WTC11 (cell line): ENCODE results near the gene PSMD1. TPM values are rescaled to one million over a fixed set of nuclear protein-coding genes. Genes with fewer than 3 reads are reported as not detected.
"Not testable (repeated sequence)": the region's sequence is repeated elsewhere in the genome, so short reads cannot be mapped to it uniquely, and the experiment has no call there.

ENCODE experiments used
- ATAC-seq: fragments of 200-7000 bp; cut with Tn5 transposase; 2 replicates; pipeline ENCODE4 v1.10.0; 2021; ENCODE audit warnings: mild to moderate bottlenecking, moderate library complexity
- CTCF ChIA-PET: fragments of 300-600 bp; sonication (Branson Sonifier 250); formaldehyde crosslinking; loops from one replicate; lab custom pipeline; 2021; ENCODE audit warnings: antibody characterized with exemption; lab: Charles Lee
- POLR2A ChIA-PET: fragments of 350-600 bp; sonication (Branson Sonifier 250); formaldehyde crosslinking; loops from one replicate; lab custom pipeline; 2021; ENCODE audit warnings: antibody characterized with exemption; lab: Charles Lee
- DNase-seq: peaks from one replicate; pipeline ENCODE4 v3.0.0; 2021; ENCODE audit warnings: low spot score
- H3K27ac Mint-ChIP-seq: 2 replicates; pipeline ENCODE4 v1.8.0; 2021; ENCODE audit warnings: mixed read lengths
- H3K27me3 Mint-ChIP-seq: 2 replicates; pipeline ENCODE4 v1.8.0; 2021; ENCODE audit warnings: low read depth, mild to moderate bottlenecking, moderate library complexity, mixed read lengths
- H3K36me3 Mint-ChIP-seq: 2 replicates; pipeline ENCODE4 v1.8.0; 2021; ENCODE audit warnings: mixed read lengths
- H3K4me1 Mint-ChIP-seq: 2 replicates; pipeline ENCODE4 v1.8.0; 2022; ENCODE audit warnings: mixed read lengths
- H3K4me3 Mint-ChIP-seq: 2 replicates; pipeline ENCODE4 v1.8.0; 2021; ENCODE audit warnings: mild to moderate bottlenecking, moderate library complexity, mixed read lengths
- H3K9me3 Mint-ChIP-seq: 2 replicates; pipeline ENCODE4 v1.8.0; 2021; ENCODE audit warnings: mixed read lengths
- ATF1 ChIP-seq: sonication (generic); formaldehyde crosslinking; IDR thresholded peaks from 2 replicates; pipeline ENCODE4 v1.8.1; 2023; ENCODE audit warnings: mild to moderate bottlenecking, moderate library complexity, missing genetic modification reagents
- ATF6 ChIP-seq: sonication (generic); formaldehyde crosslinking; IDR thresholded peaks from 2 replicates; pipeline ENCODE4 v1.8.1; 2023; ENCODE audit warnings: mild to moderate bottlenecking, missing genetic modification reagents
- EMX1 ChIP-seq: fragments of 250-450 bp; sonication (Bioruptor Pico); IDR thresholded peaks from 2 replicates; pipeline ENCODE4 v1.8.0; 2021; ENCODE audit warnings: mild to moderate bottlenecking
- GTF2I ChIP-seq: fragments of 250-450 bp; sonication (Bioruptor Pico); conservative IDR thresholded peaks from 2 replicates; pipeline ENCODE4 v1.4.0; 2021; ENCODE audit warnings: mild to moderate bottlenecking
- JAZF1 ChIP-seq: fragments of 250-450 bp; sonication (Bioruptor Pico); IDR thresholded peaks from 2 replicates; pipeline ENCODE4 v1.9.0; 2021; ENCODE audit warnings: moderate library complexity, mild to moderate bottlenecking, inconsistent platforms
- KAT7 ChIP-seq: sonication (generic); formaldehyde crosslinking; IDR thresholded peaks from 2 replicates; pipeline ENCODE4 v1.8.1; 2023; ENCODE audit warnings: missing genetic modification reagents, mild to moderate bottlenecking, borderline replicate concordance
- NFE2L1 ChIP-seq: sonication (generic); formaldehyde crosslinking; IDR thresholded peaks from 2 replicates; pipeline ENCODE4 v1.8.1; 2023; ENCODE audit warnings: missing genetic modification reagents
- NR1H2 ChIP-seq: sonication (generic); formaldehyde crosslinking; IDR thresholded peaks from 2 replicates; pipeline ENCODE4 v1.9.0; 2021; ENCODE audit warnings: mild to moderate bottlenecking, moderate library complexity, missing genetic modification reagents
- PRRX2 ChIP-seq: fragments of 250-450 bp; sonication (Bioruptor Pico); IDR thresholded peaks from 2 replicates; pipeline ENCODE4 v1.8.0; 2021; ENCODE audit warnings: mild to moderate bottlenecking
- RORB ChIP-seq: fragments of 250-450 bp; sonication (Bioruptor Pico); IDR thresholded peaks from 2 replicates; pipeline ENCODE4 v1.9.0; 2021; ENCODE audit warnings: mild to moderate bottlenecking
- SOX15 ChIP-seq: fragments of 250-450 bp; sonication (Bioruptor Pico); IDR thresholded peaks from 2 replicates; pipeline ENCODE4 v1.9.0; 2021; ENCODE audit warnings: mild to moderate bottlenecking
- SP1 ChIP-seq: sonication (generic); formaldehyde crosslinking; conservative IDR thresholded peaks from 2 replicates; pipeline ENCODE4 v1.8.1; 2022; ENCODE audit warnings: missing genetic modification reagents
- TCF7 ChIP-seq: sonication (generic); formaldehyde crosslinking; IDR thresholded peaks from 2 replicates; pipeline ENCODE4 v1.8.0; 2022; ENCODE audit warnings: mild to moderate bottlenecking, low read depth, missing genetic modification reagents, moderate library complexity
- USF2 ChIP-seq: sonication (generic); formaldehyde crosslinking; IDR thresholded peaks from 2 replicates; pipeline ENCODE4 v1.8.1; 2023; ENCODE audit warnings: mild to moderate bottlenecking, missing genetic modification reagents, moderate library complexity
- ZNF232 ChIP-seq: sonication (generic); formaldehyde crosslinking; IDR thresholded peaks from 2 replicates; pipeline ENCODE4 v1.8.0; 2022; ENCODE audit warnings: mild to moderate bottlenecking, missing genetic modification reagents
- ZNF317 ChIP-seq: sonication (generic); formaldehyde crosslinking; IDR thresholded peaks from 2 replicates; pipeline ENCODE4 v1.8.1; 2023; ENCODE audit warnings: low read depth, mild to moderate bottlenecking, moderate library complexity, missing genetic modification reagents, borderline replicate concordance
- total RNA-seq: library from RNA; stranded (reverse); gene quantifications from 3 replicates; pipeline ENCODE4 v1.2.3, GENCODE V29; 2021
- TF ChIP-seq, protein P1 (sequence below): sonication (generic); formaldehyde crosslinking; conservative IDR thresholded peaks from 2 replicates; pipeline ENCODE4 v1.8.1; 2022; ENCODE audit warnings: mild to moderate bottlenecking, missing genetic modification reagents
- TF ChIP-seq, protein P2 (sequence below): sonication (generic); formaldehyde crosslinking; IDR thresholded peaks from 2 replicates; pipeline ENCODE4 v1.8.1; 2023; ENCODE audit warnings: mild to moderate bottlenecking, missing genetic modification reagents
- TF ChIP-seq, protein P3 (sequence below): sonication (generic); formaldehyde crosslinking; IDR thresholded peaks from 2 replicates; pipeline ENCODE4 v1.8.0; 2022; ENCODE audit warnings: missing genetic modification reagents
- TF ChIP-seq, protein P4 (sequence below): fragments of 200-600 bp; IDR thresholded peaks from 2 replicates; pipeline ENCODE4 v1.8.0; 2022; ENCODE audit warnings: antibody characterized with exemption
- TF ChIP-seq, protein P5 (sequence below): sonication (generic); formaldehyde crosslinking; IDR thresholded peaks from 2 replicates; pipeline ENCODE4 v1.8.1; 2023; ENCODE audit warnings: mild to moderate bottlenecking, missing genetic modification reagents, moderate library complexity

The PSMD1 gene
- total RNA-seq, 1 experiment from 2014 or later: 163 TPM

DNA sequence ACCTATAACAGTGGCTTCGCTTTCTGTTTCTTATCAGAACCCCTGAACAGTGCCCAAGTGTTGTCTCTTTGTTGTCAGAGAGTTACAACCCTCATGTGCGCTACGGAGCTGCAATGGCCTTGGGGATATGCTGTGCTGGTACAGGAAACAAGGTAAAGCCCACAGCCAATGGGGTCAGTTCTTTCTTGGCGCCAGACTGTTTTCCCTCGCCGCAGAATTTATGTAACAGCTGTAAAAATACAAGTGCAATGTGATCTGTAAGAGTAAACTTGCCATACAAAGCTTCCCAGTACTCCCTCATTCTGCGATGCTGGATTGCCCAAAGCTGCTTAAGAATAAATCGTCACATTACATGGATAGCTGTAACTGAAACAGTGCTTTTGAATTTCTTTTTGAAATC lies 82.0 kb downstream of the PSMD1 start (continued):
- TF ChIP-seq ZNF317 (CRISPR knock-in tag): no peak
- TF ChIP-seq RORB (CRISPR knock-in tag): no peak
- TF ChIP-seq, protein P1, sequence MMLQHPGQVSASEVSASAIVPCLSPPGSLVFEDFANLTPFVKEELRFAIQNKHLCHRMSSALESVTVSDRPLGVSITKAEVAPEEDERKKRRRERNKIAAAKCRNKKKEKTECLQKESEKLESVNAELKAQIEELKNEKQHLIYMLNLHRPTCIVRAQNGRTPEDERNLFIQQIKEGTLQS (CRISPR knock-in tag): no peak
- TF ChIP-seq, protein P2, sequence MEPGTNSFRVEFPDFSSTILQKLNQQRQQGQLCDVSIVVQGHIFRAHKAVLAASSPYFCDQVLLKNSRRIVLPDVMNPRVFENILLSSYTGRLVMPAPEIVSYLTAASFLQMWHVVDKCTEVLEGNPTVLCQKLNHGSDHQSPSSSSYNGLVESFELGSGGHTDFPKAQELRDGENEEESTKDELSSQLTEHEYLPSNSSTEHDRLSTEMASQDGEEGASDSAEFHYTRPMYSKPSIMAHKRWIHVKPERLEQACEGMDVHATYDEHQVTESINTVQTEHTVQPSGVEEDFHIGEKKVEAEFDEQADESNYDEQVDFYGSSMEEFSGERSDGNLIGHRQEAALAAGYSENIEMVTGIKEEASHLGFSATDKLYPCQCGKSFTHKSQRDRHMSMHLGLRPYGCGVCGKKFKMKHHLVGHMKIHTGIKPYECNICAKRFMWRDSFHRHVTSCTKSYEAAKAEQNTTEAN (CRISPR knock-in tag): no peak
- TF ChIP-seq SP1 (CRISPR knock-in tag): no peak
- no peak for TF ChIP-seq TCF7 (CRISPR knock-in tag)
- no peak for TF ChIP-seq JAZF1 (CRISPR knock-in tag)
- TF ChIP-seq, protein P3, sequence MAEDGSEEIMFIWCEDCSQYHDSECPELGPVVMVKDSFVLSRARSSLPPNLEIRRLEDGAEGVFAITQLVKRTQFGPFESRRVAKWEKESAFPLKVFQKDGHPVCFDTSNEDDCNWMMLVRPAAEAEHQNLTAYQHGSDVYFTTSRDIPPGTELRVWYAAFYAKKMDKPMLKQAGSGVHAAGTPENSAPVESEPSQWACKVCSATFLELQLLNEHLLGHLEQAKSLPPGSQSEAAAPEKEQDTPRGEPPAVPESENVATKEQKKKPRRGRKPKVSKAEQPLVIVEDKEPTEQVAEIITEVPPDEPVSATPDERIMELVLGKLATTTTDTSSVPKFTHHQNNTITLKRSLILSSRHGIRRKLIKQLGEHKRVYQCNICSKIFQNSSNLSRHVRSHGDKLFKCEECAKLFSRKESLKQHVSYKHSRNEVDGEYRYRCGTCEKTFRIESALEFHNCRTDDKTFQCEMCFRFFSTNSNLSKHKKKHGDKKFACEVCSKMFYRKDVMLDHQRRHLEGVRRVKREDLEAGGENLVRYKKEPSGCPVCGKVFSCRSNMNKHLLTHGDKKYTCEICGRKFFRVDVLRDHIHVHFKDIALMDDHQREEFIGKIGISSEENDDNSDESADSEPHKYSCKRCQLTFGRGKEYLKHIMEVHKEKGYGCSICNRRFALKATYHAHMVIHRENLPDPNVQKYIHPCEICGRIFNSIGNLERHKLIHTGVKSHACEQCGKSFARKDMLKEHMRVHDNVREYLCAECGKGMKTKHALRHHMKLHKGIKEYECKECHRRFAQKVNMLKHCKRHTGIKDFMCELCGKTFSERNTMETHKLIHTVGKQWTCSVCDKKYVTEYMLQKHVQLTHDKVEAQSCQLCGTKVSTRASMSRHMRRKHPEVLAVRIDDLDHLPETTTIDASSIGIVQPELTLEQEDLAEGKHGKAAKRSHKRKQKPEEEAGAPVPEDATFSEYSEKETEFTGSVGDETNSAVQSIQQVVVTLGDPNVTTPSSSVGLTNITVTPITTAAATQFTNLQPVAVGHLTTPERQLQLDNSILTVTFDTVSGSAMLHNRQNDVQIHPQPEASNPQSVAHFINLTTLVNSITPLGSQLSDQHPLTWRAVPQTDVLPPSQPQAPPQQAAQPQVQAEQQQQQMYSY (CRISPR knock-in tag): no peak

DNA sequence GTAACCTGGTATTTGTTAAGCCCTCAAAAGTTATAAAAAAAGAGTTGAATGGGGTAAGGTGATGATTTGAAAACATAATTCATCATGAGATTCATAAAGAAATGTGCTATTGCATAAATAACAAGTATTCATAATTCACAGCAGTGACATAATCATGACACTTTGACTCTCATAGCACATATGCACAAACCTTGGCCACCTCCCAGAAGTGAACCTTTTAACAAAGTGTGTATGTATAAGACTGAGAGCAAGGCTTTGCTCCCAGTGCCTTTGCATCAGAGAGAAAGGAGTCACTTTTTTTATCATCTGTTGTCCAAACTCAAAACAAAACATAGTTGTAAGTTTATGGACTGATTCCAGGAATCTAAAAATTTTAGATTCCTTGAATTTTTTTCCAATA lies 83.1 kb downstream of the PSMD1 start:
- ChIA-PET POLR2A (no interaction called here), CTCF (no interaction called here)
- Mint-ChIP-seq H3K4me3 (no peak overlapping the region), H3K4me1 (peaks cover 2% of the 10 kb centered on the region), H3K36me3 (peaks cover 4% of the 10 kb centered on the region; the same call in 1 of the 2 replicates), H3K27ac (no peak overlapping the region), H3K27me3 (no peaks in the 10 kb centered on the region), H3K9me3 (no peaks in the 10 kb centered on the region)
- TF ChIP-seq SOX15 (CRISPR knock-in tag): no peak
- no peak for DNase-seq
- no peak for ATAC-seq

- H3K9me3 Mint-ChIP-seq, H3K36me3 Mint-ChIP-seq, H3K27ac Mint-ChIP-seq, H3K4me1 Mint-ChIP-seq, ATAC-seq, H3K4me3 Mint-ChIP-seq, H3K27me3 Mint-ChIP-seq, DNase-seq, CTCF ChIA-PET, POLR2A ChIA-PET: not testable (repeated sequence)
Measured at GRCh38 chr2:231140808-231141207, 84.1 kb downstream of the PSMD1 start.

- DNase-seq (no peak), ATAC-seq (no peak)
- H3K9me3 Mint-ChIP-seq: no peaks in the 10 kb centered on the region
- H3K27me3 Mint-ChIP-seq: no peaks in the 10 kb centered on the region
- no peaks in the 10 kb centered on the region for H3K4me1 Mint-ChIP-seq
- peaks cover 30% of the 10 kb centered on the region for H3K36me3 Mint-ChIP-seq
- ChIA-PET POLR2A (no interaction called here), CTCF (interaction anchor here (1.1 kb wide), 1 partner anchor 45 kb away, joined by 3 read pairs; no protein-coding TSS in a partner anchor)
- no peak overlapping the region for H3K4me3 Mint-ChIP-seq
- no peak overlapping the region for H3K27ac Mint-ChIP-seq
- TF ChIP-seq EMX1 (no peak), ATF1 (CRISPR knock-in tag) (no peak), NR1H2 (CRISPR knock-in tag) (no peak), JAZF1 (CRISPR knock-in tag) (no peak), NFE2L1 (CRISPR knock-in tag) (no peak), PRRX2 (CRISPR knock-in tag) (no peak), USF2 (no peak), KAT7 (no peak), GTF2I (no peak), ATF6 (CRISPR knock-in tag) (no peak), ZNF232 (CRISPR knock-in tag) (no peak)
- TF ChIP-seq, protein P4, sequence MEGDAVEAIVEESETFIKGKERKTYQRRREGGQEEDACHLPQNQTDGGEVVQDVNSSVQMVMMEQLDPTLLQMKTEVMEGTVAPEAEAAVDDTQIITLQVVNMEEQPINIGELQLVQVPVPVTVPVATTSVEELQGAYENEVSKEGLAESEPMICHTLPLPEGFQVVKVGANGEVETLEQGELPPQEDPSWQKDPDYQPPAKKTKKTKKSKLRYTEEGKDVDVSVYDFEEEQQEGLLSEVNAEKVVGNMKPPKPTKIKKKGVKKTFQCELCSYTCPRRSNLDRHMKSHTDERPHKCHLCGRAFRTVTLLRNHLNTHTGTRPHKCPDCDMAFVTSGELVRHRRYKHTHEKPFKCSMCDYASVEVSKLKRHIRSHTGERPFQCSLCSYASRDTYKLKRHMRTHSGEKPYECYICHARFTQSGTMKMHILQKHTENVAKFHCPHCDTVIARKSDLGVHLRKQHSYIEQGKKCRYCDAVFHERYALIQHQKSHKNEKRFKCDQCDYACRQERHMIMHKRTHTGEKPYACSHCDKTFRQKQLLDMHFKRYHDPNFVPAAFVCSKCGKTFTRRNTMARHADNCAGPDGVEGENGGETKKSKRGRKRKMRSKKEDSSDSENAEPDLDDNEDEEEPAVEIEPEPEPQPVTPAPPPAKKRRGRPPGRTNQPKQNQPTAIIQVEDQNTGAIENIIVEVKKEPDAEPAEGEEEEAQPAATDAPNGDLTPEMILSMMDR: no peak
- TF ChIP-seq, protein P5, sequence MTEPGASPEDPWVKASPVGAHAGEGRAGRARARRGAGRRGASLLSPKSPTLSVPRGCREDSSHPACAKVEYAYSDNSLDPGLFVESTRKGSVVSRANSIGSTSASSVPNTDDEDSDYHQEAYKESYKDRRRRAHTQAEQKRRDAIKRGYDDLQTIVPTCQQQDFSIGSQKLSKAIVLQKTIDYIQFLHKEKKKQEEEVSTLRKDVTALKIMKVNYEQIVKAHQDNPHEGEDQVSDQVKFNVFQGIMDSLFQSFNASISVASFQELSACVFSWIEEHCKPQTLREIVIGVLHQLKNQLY (CRISPR knock-in tag): no peak
Measured at GRCh38 chr2:231144896-231145295, 88.2 kb downstream of the PSMD1 start.
